ENCODE data around the gene RGS1. TPM values are rescaled to one million over a fixed set of nuclear protein-coding genes. Genes with fewer than 3 reads are reported as not detected.

RGS1 gene
- total RNA-seq, 1 experiment from 2014 or later = not detected

DNA sequence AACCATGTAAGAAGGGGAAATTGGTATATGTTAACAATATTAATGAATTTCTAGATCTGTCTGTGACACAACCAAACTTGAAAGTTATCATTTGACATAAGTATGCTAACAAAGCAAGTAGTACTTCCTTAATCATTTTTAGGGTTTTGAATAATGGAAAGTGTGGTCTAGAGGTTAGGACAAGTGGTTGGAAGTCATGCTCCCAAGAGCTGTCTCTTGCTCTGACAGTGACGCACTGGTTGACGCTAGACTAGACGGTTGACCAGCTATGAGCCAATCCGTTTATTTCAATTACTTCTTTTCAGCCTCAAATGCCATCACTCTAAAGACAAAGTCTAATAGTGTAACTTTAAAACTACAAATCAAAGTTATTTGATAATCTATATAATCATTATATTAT lies 20.7 kb upstream of the RGS1 start:
- intact Hi-C loops (cut with micrococcal nuclease; ENCODE audit: unreplicated experiment) = no loop called here
- Histone ChIP-seq H2AFZ (no peak overlapping the region), H3K36me3 (ENCODE audit: low read depth) (no peaks in the 10 kb centered on the region), H3K4me3 (no peak overlapping the region), H3K27ac (no peak overlapping the region), H3K9me2 (ENCODE audit: insufficient read depth) (no peaks in the 10 kb centered on the region), H3F3A (ENCODE audit: insufficient read depth, low read depth) (peaks cover 23% of the 10 kb centered on the region), H3K4me2 (no peak overlapping the region), H3K9me3 (ENCODE audit: insufficient read depth, low read depth) (peaks cover 4% of the 10 kb centered on the region; the same call in 1 of the 2 replicates), H3K79me2 (ENCODE audit: low read depth) (no peaks in the 10 kb centered on the region), H4K20me1 (ENCODE audit: insufficient read depth) (no peaks in the 10 kb centered on the region), H3K4me1 (replicated peaks; ENCODE audit: insufficient read depth) (peaks cover 30% of the 10 kb centered on the region), H3K27me3 (ENCODE audit: insufficient read depth, low read depth) (no peaks in the 10 kb centered on the region)
- POLR2A ChIA-PET (ENCODE audit: unreplicated experiment) = no interaction called here
- TF ChIP-seq, protein P1, sequence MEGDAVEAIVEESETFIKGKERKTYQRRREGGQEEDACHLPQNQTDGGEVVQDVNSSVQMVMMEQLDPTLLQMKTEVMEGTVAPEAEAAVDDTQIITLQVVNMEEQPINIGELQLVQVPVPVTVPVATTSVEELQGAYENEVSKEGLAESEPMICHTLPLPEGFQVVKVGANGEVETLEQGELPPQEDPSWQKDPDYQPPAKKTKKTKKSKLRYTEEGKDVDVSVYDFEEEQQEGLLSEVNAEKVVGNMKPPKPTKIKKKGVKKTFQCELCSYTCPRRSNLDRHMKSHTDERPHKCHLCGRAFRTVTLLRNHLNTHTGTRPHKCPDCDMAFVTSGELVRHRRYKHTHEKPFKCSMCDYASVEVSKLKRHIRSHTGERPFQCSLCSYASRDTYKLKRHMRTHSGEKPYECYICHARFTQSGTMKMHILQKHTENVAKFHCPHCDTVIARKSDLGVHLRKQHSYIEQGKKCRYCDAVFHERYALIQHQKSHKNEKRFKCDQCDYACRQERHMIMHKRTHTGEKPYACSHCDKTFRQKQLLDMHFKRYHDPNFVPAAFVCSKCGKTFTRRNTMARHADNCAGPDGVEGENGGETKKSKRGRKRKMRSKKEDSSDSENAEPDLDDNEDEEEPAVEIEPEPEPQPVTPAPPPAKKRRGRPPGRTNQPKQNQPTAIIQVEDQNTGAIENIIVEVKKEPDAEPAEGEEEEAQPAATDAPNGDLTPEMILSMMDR (conservative IDR thresholded peaks at IDR 0.05) = no peak
- no peak for TF ChIP-seq EZH2 (IDR thresholded peaks at IDR 0.05; ENCODE audit: low read depth)
- no TSS peak for BruUV-seq (replicated peaks)
- no peak for DNase-seq
- CTCF ChIA-PET = no interaction called here

DNA sequence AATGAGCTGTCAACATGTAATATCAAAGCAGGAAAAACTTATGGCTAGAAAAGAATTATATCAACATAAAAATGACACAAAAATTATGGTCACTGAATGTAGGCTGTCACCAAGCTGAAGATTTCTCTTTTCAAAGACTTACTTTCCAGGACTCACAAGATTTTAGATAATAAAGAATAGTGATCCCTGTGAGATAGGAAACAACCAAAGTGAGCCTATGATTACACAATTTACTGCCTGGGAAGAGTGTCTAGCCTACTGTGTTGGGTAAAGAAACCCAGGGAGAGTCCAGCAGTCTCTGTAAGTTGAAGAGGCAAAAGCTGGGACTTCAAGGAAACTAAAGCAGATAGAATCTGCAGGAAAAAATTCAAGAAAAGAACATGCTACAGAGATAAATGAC lies 20.2 kb upstream of the RGS1 start:
- Histone ChIP-seq H3K36me3 (ENCODE audit: low read depth) (no peaks in the 10 kb centered on the region), H3K27ac (no peak overlapping the region), H3K27me3 (ENCODE audit: insufficient read depth, low read depth) (no peaks in the 10 kb centered on the region), H3K9me2 (ENCODE audit: insufficient read depth) (no peaks in the 10 kb centered on the region), H3K4me1 (replicated peaks; ENCODE audit: insufficient read depth) (peaks cover 30% of the 10 kb centered on the region), H3K9me3 (ENCODE audit: insufficient read depth, low read depth) (peaks cover 4% of the 10 kb centered on the region; the same call in 1 of the 2 replicates), H3K4me3 (no peak overlapping the region), H4K20me1 (ENCODE audit: insufficient read depth) (no peaks in the 10 kb centered on the region), H3F3A (ENCODE audit: insufficient read depth, low read depth) (peaks cover 18% of the 10 kb centered on the region), H3K79me2 (ENCODE audit: low read depth) (no peaks in the 10 kb centered on the region), H3K4me2 (no peak overlapping the region), H2AFZ (no peak overlapping the region)
- CTCF ChIA-PET = no interaction called here
- DNase-seq = no peak
- TF ChIP-seq EZH2 (IDR thresholded peaks at IDR 0.05; ENCODE audit: low read depth) = no peak
- TF ChIP-seq, protein P1 (conservative IDR thresholded peaks at IDR 0.05) = no peak
- intact Hi-C loops (cut with micrococcal nuclease; ENCODE audit: unreplicated experiment) = no loop called here
- POLR2A ChIA-PET (ENCODE audit: unreplicated experiment) = no interaction called here
- BruUV-seq (replicated peaks) = no TSS peak

DNA sequence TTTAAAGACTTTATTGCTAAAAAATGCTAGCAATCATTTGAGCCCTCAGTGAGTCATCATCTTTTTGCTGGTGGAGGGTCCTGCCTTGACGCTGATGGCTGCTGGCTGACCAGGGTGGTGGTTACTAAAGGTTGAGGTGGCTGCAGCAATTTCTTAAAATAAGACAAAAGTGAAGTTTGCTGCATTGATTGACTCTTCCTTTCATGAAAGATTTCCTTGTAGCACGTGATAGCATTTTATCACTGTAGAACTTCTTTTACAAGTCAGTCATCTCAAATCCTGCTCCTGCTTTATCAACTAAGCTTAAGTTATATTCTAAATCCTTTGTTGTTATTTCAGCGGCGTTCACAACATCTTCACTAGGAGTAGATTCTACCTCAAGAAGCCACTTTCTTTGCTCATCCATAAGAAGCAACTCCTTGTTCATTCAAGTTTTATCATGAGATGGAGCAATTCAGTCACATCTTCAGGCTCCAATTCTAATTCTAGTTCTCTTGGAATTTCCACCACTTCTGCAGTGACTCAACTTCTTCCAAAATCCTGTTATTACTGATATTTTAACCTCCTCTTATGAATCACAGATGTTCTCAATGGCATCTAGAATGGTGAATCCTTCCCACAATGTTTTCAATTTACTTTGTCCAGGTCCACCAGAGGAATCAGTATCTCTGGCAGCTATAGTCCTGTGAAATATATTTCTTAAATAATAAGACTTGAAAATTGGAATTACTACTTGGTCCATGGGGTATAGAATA lies 17.6 kb upstream of the RGS1 start:
- H3K4me2 ChIP-seq = no peak overlapping the region
- no peaks in the 10 kb centered on the region for H3K9me2 ChIP-seq (ENCODE audit: insufficient read depth)
- H3K27me3 ChIP-seq (ENCODE audit: insufficient read depth, low read depth) = no peaks in the 10 kb centered on the region
- H3F3A ChIP-seq (ENCODE audit: insufficient read depth, low read depth) = peaks cover 11% of the 10 kb centered on the region; the same call in 1 of the 2 replicates
- no TSS peak for BruUV-seq (replicated peaks)
- POLR2A ChIA-PET (ENCODE audit: unreplicated experiment) = no interaction called here
- no peaks in the 10 kb centered on the region for H4K20me1 ChIP-seq (ENCODE audit: insufficient read depth)
- no peak overlapping the region for H3K27ac ChIP-seq
- intact Hi-C loops (cut with micrococcal nuclease; ENCODE audit: unreplicated experiment) = no loop called here
- no peak for DNase-seq
- H3K4me3 ChIP-seq = no peak overlapping the region
- CTCF ChIA-PET = no interaction called here
- peaks cover 18% of the 10 kb centered on the region for H3K4me1 ChIP-seq (replicated peaks; ENCODE audit: insufficient read depth)
- no peak overlapping the region for H2AFZ ChIP-seq
- H3K79me2 ChIP-seq (ENCODE audit: low read depth) = no peaks in the 10 kb centered on the region
- no peaks in the 10 kb centered on the region for H3K36me3 ChIP-seq (ENCODE audit: low read depth)
- H3K9me3 ChIP-seq (ENCODE audit: insufficient read depth, low read depth) = no peaks in the 10 kb centered on the region
- no peak for TF ChIP-seq EZH2 (IDR thresholded peaks at IDR 0.05; ENCODE audit: low read depth)
- TF ChIP-seq, protein P1 (conservative IDR thresholded peaks at IDR 0.05) = no peak

All from PC-9 (cell line).